K562 (cell line): ENCODE data around the gene CEP95. TPM values are rescaled to one million over a fixed set of nuclear protein-coding genes. Genes with fewer than 3 reads are reported as not detected.

Experiments used
- BCLAF1 ChIP-seq, 2 experiments: fragments of 450-650 bp in 1 of 2; IDR thresholded peaks; 2 replicates each; pipeline ENCODE4 v1.6.1; 2011 to 2017; ENCODE audit warnings: low read depth in 2 of 2, antibody characterized with exemption in 1 of 2, borderline replicate concordance in 1 of 2, low read length in 1 of 2, mild to moderate bottlenecking in 1 of 2, mixed read lengths in 1 of 2; ENCODE audit not compliant: control insufficient read depth in 1 of 2
- DIDO1 ChIP-seq: fragments of 450-650 bp; IDR thresholded peaks from 2 replicates; pipeline ENCODE4 v1.6.1; 2016; ENCODE audit warnings: low read depth, missing biosample characterization, missing genetic modification characterization
- NEUROD1 ChIP-seq: fragments of 150-350 bp; IDR thresholded peaks from 2 replicates; pipeline ENCODE4 v1.6.1; 2014; ENCODE audit warnings: borderline replicate concordance, low read length, low read depth; ENCODE audit not compliant: partially characterized antibody
- NKRF ChIP-seq: fragments of 450-650 bp; IDR thresholded peaks from 2 replicates; pipeline ENCODE4 v1.6.1; 2016; ENCODE audit warnings: borderline replicate concordance
- SLC30A9 ChIP-seq: fragments of 250-450 bp; sonication (Bioruptor Pico); IDR thresholded peaks from 2 replicates; pipeline ENCODE4 v1.8.0; 2022; ENCODE audit warnings: mild to moderate bottlenecking, moderate library complexity
- TCF15 ChIP-seq: fragments of 250-450 bp; sonication (Bioruptor Pico); IDR thresholded peaks from 2 replicates; pipeline ENCODE4 v1.8.0; 2022; ENCODE audit warnings: moderate library complexity, mild to moderate bottlenecking, inconsistent platforms
- XRCC4 ChIP-seq: IDR thresholded peaks from one replicate; pipeline ENCODE4 v1.6.1; 2011; ENCODE audit not compliant: insufficient read depth, insufficient read length; ENCODE audit errors: extremely low read depth
- ZBTB43 ChIP-seq: sonication (generic); formaldehyde crosslinking; IDR thresholded peaks from 2 replicates; pipeline ENCODE4 v1.8.0; 2023; ENCODE audit warnings: mild to moderate bottlenecking, missing genetic modification reagents
- ZFPM2 ChIP-seq: fragments of 250-450 bp; sonication (Bioruptor Pico); IDR thresholded peaks from 2 replicates; pipeline ENCODE4 v1.5.1; 2022; ENCODE audit warnings: mild to moderate bottlenecking
- ZNF232 ChIP-seq: sonication (generic); formaldehyde crosslinking; IDR thresholded peaks from 2 replicates; pipeline ENCODE4 v1.8.0; 2022; ENCODE audit warnings: mild to moderate bottlenecking, missing genetic modification reagents
- ZNF354B ChIP-seq: fragments of 250-450 bp; sonication (Bioruptor Pico); IDR thresholded peaks from 2 replicates; pipeline ENCODE4 v1.4.0; 2020
- ZNF764 ChIP-seq: fragments of 250-450 bp; sonication (Bioruptor Pico); IDR thresholded peaks from 2 replicates; pipeline ENCODE4 v1.4.0; 2020; ENCODE audit warnings: low read depth, mild to moderate bottlenecking, moderate library complexity
- polyA plus RNA-seq, 8 experiments: library from polyadenylated mRNA; depleted of rRNA in 4 of 8; stranded (reverse) in 5 of 8; unstranded in 3 of 8; fragments of >200 nt; fragmentation: Nextera tagmentation in 2 of 8; fragmentation: Illumina TruSeq in 1 of 8; extraction: Ambion mirVana in 2 of 8; extraction: Trizol in 1 of 8; gene quantifications; 2 replicates each; pipeline versions ENCODE4 v1.2.1 to v1.2.3, GENCODE V29; 2011 to 2014; ENCODE audit warnings: inconsistent platforms in 1 of 8, missing spikeins in 1 of 8
- total RNA-seq, 7 experiments: library from RNA; depleted of rRNA in 6 of 7; stranded (reverse); fragments of >200 nt in 6 of 7; fragmentation: Illumina TruSeq in 2 of 7; extraction: Trizol in 2 of 7; gene quantifications; 2 replicates each; pipeline versions ENCODE4 v1.2.1 to v1.2.3, GENCODE V29; 2011 to 2021; ENCODE audit warnings: low replicate concordance in 1 of 7

CEP95 gene
- total and polyA plus RNA-seq, 9 of the 15 experiments (the other 6 are each of a cell fraction or from before 2014, with no cell fraction given), result 26.7 to 80.7 (median 56.9) TPM

- TF ChIP-seq BCLAF1 (IDR thresholded peaks at IDR 0.05; ENCODE audit: borderline replicate concordance in 1 of 2, control insufficient read depth in 1 of 2, low read depth in 2 of 2, low read length in 1 of 2) (peak in 1 of 2 experiments; percentile 78; a peak in 1 of 4 replicates), NKRF (peak; percentile 71), DIDO1 (tag) (no peak), ZNF764 (CRISPR knock-in tag) (no peak), ZNF354B (CRISPR knock-in tag) (no peak), XRCC4 (no peak), TCF15 (CRISPR knock-in tag) (no peak), ZFPM2 (CRISPR knock-in tag) (no peak), ZBTB43 (CRISPR knock-in tag) (no peak), NEUROD1 (no peak), ZNF232 (CRISPR knock-in tag) (0 out of 2 replicates have a peak, but pooled peaks have one; percentile 63), SLC30A9 (no peak)
Observed at GRCh38 chr17:64505340-64506200, 1.2 kb upstream of the CEP95 start (continued).
